ENCODE results near the gene TEN1.
"Not testable (repeated sequence)": the region's sequence is repeated elsewhere in the genome, so short reads cannot be mapped to it uniquely, and the experiment has no call there.

The TEN1 gene

GRCh38 chr17:76032073-76032779 is 53.2 kb downstream of the TEN1 start:
- DNase-seq, result no peak

- no peak for DNase-seq
Measured at GRCh38 chr17:76032780-76033108, 53.7 kb downstream of the TEN1 start.

GRCh38 chr17:76033139-76033538 is 54.1 kb downstream of the TEN1 start:
- no peak for DNase-seq

- DNase-seq, result no peak
Measured at GRCh38 chr17:76034428-76035350, 55.6 kb downstream of the TEN1 start.

- no peak for DNase-seq
Measured at GRCh38 chr17:76036497-76037261, 57.6 kb downstream of the TEN1 start.

GRCh38 chr17:76038050-76038449 is 59.0 kb downstream of the TEN1 start:
- no peak for DNase-seq

- no peak for DNase-seq
Measured at GRCh38 chr17:76039121-76039520, 60.1 kb downstream of the TEN1 start.

- DNase-seq, result no peak
Measured at GRCh38 chr17:76040376-76040775, 61.3 kb downstream of the TEN1 start.

- DNase-seq, result not testable (repeated sequence)
Measured at GRCh38 chr17:76042868-76043267, 63.8 kb downstream of the TEN1 start.

- not testable (repeated sequence) for DNase-seq
Measured at GRCh38 chr17:76044475-76045007, 65.5 kb downstream of the TEN1 start.

GRCh38 chr17:76046064-76046463 is 67.0 kb downstream of the TEN1 start:
- no peak for DNase-seq

GRCh38 chr17:76048025-76048605 is 69.1 kb downstream of the TEN1 start:
- no peak for DNase-seq

- DNase-seq, result no peak
Measured at GRCh38 chr17:76048711-76049110, 69.7 kb downstream of the TEN1 start.

- DNase-seq, result no peak
Measured at GRCh38 chr17:76049239-76049638, 70.2 kb downstream of the TEN1 start.

- DNase-seq, result no peak
Measured at GRCh38 chr17:76049836-76050537, 70.9 kb downstream of the TEN1 start.

All from effector CD8-positive, alpha-beta T cell (primary cell).